K562 treated with DMSO at 1 percent for 4 hours (cell line): ENCODE data around the gene GOLGA6L24. TPM values are rescaled to one million over a fixed set of nuclear protein-coding genes. Genes with fewer than 3 reads are reported as not detected.

Experiments
- total RNA-seq: library from RNA; unstranded; fragments of 300-600 nt; gene quantifications from 2 replicates; pipeline ENCODE4 v1.2.3, GENCODE V29; 2022; ENCODE audit not compliant: insufficient read depth

Gene GOLGA6L24, protein sequence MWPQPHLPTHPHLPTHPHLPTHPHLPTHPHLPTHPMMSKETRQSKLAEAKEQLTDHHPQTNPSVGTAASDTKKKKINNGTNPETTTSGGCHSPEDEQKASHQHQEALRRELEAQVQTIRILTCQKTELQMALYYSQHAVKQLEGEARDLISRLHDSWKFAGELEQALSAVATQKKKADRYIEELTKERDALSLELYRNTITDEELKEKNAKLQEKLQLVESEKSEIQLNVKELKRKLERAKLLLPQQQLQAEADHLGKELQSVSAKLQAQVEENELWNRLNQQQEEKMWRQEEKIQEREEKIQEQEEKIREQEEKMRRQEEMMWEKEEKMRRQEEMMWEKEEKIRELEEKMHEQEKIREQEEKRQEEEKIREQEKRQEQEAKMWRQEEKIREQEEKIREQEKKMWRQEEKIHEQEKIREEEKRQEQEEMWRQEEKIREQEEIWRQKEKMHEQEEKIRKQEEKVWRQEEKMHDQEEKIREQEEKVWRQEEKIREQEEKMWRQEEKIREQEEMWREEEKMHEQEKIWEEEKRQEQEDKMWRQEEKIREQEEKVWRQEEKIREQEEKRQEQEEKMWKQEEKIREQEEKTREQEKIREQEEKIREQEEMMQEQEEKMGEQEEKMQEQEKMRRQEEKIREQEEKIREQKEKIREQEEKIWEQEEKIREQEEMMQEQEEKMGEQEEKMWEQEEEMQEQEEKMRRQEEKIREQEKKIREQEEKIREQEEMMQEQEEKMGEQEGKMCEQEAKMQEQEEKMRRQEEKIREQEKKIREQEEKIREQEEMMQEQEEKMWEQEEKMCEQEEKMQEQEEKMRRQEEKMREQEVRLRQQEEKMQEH
- not detected in 2 replicates for total RNA-seq

DNA sequence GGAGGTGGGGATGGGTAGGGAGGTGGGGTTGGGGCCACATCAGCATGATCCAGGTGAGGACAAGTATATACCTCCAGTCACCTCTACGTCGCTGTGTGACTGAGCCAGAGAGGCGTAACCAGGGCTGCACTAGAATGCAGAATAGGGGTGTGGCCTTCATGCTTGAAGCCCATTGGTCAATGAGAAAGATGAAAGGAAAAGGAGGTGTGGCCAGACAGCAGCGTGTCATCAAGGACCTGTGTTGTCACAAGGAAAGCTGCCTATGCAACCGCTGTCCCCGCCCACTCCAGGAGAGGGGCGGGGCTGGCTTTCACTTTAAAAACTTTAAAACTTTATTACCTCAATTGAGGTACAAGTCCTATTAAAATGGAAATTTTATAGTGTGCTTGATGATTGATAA is at the start of gene GOLGA6L24:
Gene GOLGA6L24 (minus strand): TSS at position 101 of the 400 bp plus-strand sequence. CDS start 61 bp downstream, at position 40.

DNA sequence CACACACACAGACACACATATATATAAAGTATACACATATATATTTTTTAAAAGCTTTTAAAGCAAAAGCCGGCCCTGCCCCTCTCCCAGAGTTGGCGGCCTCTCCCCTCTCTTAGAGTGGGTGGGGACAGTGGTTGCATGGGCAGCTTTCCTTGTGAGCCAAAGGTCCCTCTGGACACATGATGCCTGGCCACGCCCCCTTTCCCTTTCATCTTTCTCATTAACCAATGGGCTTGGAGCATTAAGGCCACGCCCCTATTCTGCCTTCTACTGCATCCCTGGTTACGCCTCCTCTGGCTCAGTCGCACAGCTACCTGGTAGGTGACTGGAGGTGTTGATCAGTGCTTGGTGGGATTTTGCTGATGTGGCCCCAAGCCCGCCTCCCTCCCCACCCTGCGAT is 20.5 kb upstream of the GOLGA6L24 start, which contains the start of gene GOLGA8F:
Gene GOLGA8F (plus strand): TSS at position 301 of the 400 bp plus-strand sequence. CDS start 98 bp downstream, at position 399.

DNA sequence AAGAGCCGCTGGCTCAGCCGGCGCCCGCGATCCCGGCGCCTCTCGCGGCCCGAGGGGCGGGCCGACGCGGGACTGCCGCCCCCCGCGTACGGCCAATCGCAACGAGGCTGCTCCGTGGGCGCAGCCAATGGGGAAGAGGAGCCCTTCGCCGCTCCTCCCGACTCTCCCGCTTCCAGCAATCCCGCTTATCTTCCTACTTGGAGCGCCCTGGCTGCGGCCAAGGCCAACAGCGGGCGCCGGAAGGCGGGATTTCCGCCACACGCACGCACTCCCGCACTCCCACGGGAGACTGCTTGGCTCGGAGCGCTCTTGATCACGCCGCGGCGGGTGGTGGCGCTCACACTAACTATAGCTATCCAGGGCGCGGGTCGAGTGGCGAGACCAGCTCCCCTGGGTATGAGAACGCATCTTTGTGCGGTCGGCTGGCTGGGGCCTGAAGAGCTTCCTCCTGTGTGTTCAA is 35.7 kb downstream of the GOLGA6L24 start, which contains the start of gene HERC2:
Gene HERC2 (minus strand): TSS at position 51 of the 460 bp plus-strand sequence. CDS start 746 bp downstream, outside the sequence.

Other genes with a start within 250 kb of the GOLGA6L24 start
- gene HERC2, start 35.9 kb downstream of the GOLGA6L24 start, total RNA-seq: 37.0 and 65.2 TPM in 2 replicates
- 0.32 TPM in 1 of 2 replicates, not detected in the other for gene GOLGA8F, start 20.6 kb upstream of the GOLGA6L24 start, total RNA-seq
- 0.18 TPM in 1 of 2 replicates, not detected in the other for gene GOLGA8G, start 174.9 kb upstream of the GOLGA6L24 start, total RNA-seq
- not detected in 2 replicates for gene GOLGA6L25, start 195.5 kb upstream of the GOLGA6L24 start, total RNA-seq